VCaP (cell line): Measurements from ENCODE around the gene PNMA6E.

ENCODE experiments used
- H3K27ac ChIP-seq: fragments of 450-650 bp; 2 replicates; pipeline ENCODE4 v1.5.1; 2017
- CTCF ChIP-seq: fragments of 450-650 bp; conservative IDR thresholded peaks from 2 replicates; pipeline ENCODE4 v1.5.1; 2017; ENCODE audit warnings: mild to moderate bottlenecking, moderate library complexity

Gene PNMA6E

GRCh38 chrX:153433781-153434285 lies 32.7 kb upstream of the PNMA6E start:
- no peak overlapping the region for H3K27ac ChIP-seq
- TF ChIP-seq CTCF = no peak

GRCh38 chrX:153433161-153433680 lies 32.1 kb upstream of the PNMA6E start:
- H3K27ac ChIP-seq = no peak overlapping the region
- TF ChIP-seq CTCF = no peak

GRCh38 chrX:153430796-153431195 lies 29.6 kb upstream of the PNMA6E start:
- H3K27ac ChIP-seq = no peak overlapping the region
- no peak for TF ChIP-seq CTCF

- no peak for TF ChIP-seq CTCF
- H3K27ac ChIP-seq = no peak overlapping the region
These were observed 25.1 kb upstream of the PNMA6E start for GRCh38 chrX:153426204-153426603.

- H3K27ac ChIP-seq = no peak overlapping the region
- TF ChIP-seq CTCF = no peak
These were observed 22.5 kb upstream of the PNMA6E start for GRCh38 chrX:153423652-153424051.

GRCh38 chrX:153421856-153422255 lies 20.7 kb upstream of the PNMA6E start:
- H3K27ac ChIP-seq = no peak overlapping the region
- TF ChIP-seq CTCF = no peak

- no peak overlapping the region for H3K27ac ChIP-seq
- TF ChIP-seq CTCF = no peak
These were observed 19.9 kb upstream of the PNMA6E start for GRCh38 chrX:153420851-153421599.
